OCI-LY3 (cell line): ENCODE data around the gene UBE2G2.

ENCODE experiments used
- EZH2phosphoT487 ChIP-seq: fragments of 200-600 bp; shearing (Covaris generic); IDR thresholded peaks from 2 replicates; pipeline ENCODE4 v1.6.1; 2018; ENCODE audit warnings: antibody characterized with exemption, mixed run types, low read depth
- TF ChIP-seq, protein P1 (sequence below): fragments of 200-600, 300-600 bp; sonication (generic); IDR thresholded peaks from 2 replicates; pipeline ENCODE4 v1.5.1; 2014; ENCODE audit warnings: antibody characterized with exemption, low read length, low read depth

DNA sequence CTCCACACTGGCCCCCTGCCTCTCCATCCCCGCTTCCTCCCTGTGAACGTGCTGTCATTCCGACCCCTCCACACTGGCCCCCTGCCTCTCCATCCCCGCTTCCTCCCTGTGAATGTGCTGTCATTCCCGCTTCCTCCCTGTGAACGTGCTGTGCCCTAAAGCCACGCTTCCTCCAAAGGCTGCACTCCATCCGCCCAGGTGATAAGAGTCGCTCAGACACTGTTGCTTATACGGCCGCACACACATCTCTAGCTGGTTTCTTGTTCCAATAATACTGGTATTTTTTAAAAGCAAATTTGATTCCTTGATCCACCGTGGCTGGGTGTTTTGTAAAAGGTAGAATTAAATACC is 51.0 kb downstream of the UBE2G2 start:
- TF ChIP-seq, protein P1, sequence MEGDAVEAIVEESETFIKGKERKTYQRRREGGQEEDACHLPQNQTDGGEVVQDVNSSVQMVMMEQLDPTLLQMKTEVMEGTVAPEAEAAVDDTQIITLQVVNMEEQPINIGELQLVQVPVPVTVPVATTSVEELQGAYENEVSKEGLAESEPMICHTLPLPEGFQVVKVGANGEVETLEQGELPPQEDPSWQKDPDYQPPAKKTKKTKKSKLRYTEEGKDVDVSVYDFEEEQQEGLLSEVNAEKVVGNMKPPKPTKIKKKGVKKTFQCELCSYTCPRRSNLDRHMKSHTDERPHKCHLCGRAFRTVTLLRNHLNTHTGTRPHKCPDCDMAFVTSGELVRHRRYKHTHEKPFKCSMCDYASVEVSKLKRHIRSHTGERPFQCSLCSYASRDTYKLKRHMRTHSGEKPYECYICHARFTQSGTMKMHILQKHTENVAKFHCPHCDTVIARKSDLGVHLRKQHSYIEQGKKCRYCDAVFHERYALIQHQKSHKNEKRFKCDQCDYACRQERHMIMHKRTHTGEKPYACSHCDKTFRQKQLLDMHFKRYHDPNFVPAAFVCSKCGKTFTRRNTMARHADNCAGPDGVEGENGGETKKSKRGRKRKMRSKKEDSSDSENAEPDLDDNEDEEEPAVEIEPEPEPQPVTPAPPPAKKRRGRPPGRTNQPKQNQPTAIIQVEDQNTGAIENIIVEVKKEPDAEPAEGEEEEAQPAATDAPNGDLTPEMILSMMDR: no peak
- no peak for TF ChIP-seq EZH2phosphoT487
